Measurements from ENCODE around the gene ZNF384. TPM values are rescaled to one million over a fixed set of nuclear protein-coding genes. Genes with fewer than 3 reads are reported as not detected.

The ZNF384 gene
- total and polyA plus RNA-seq, 10 of the 15 experiments (the other 5 are each of a cell fraction or from before 2014, with no cell fraction given) = 0.46 to 81.5 (median 30.5) TPM

GRCh38 chr12:6699989-6700645 is 10.9 kb upstream of the ZNF384 start:
- in situ Hi-C loops (cut with MboI) = no loop called here
- BruUV-seq (replicated peaks) = no TSS peak
- H3K4me2 ChIP-seq (ENCODE audit: control insufficient read depth, insufficient read depth) = peak overlapping the region; percentile 64

More at GRCh38 chr12:6699989-6700645, 10.9 kb upstream of the ZNF384 start:
- Histone ChIP-seq H3K27me3 (replicated peaks in 1 of 2; ENCODE audit: control insufficient read depth in 2 of 2, insufficient read depth in 2 of 2, low read length in 1 of 2) (peaks cover 15 to 21% of the 10 kb centered on the region in 2 experiments), H3K4me1 (ENCODE audit: control insufficient read depth, insufficient read depth, low read length) (peaks cover 12% of the 10 kb centered on the region), H3K9me3 (replicated peaks; ENCODE audit: control insufficient read depth, insufficient read depth, low read length) (no peaks in the 10 kb centered on the region), H3K79me2 (ENCODE audit: control insufficient read depth, insufficient read depth, low read length) (no peaks in the 10 kb centered on the region), H3K27ac (ENCODE audit: control insufficient read depth, insufficient read depth) (no peak overlapping the region), H4K20me1 (ENCODE audit: control insufficient read depth, insufficient read depth) (no peaks in the 10 kb centered on the region), H3K9ac (ENCODE audit: control insufficient read depth, insufficient read depth, low read length) (no peak overlapping the region), H2AFZ (ENCODE audit: control insufficient read depth, low read depth, low read length) (peak overlapping the region; percentile 7; the same call in 1 of the 2 replicates), H3K4me3 (no peak overlapping the region), H3K36me3 (ENCODE audit: control insufficient read depth in 2 of 2, insufficient read depth in 2 of 2, low read length in 1 of 2) (no peaks in the 10 kb centered on the region)
- POLR2A ChIA-PET = no interaction called here
- CTCF ChIA-PET = interaction anchor here (0.5 to 1.2 kb wide), 2 partner anchors 130 to 134 kb away, joined by 3 read pairs; no protein-coding TSS in a partner anchor
- SMC1A ChIA-PET (ENCODE audit: uncharacterized antibody, unreplicated experiment) = no interaction called here
- intact Hi-C loops (cut with micrococcal nuclease; ENCODE audit: unreplicated experiment) = no loop called here
- DNase-seq (ENCODE audit: low read depth, low spot score) = no peak
- RAD21 ChIA-PET (ENCODE audit: unreplicated experiment) = no interaction called here
- ATAC-seq = no peak
- TF ChIP-seq, protein P1, sequence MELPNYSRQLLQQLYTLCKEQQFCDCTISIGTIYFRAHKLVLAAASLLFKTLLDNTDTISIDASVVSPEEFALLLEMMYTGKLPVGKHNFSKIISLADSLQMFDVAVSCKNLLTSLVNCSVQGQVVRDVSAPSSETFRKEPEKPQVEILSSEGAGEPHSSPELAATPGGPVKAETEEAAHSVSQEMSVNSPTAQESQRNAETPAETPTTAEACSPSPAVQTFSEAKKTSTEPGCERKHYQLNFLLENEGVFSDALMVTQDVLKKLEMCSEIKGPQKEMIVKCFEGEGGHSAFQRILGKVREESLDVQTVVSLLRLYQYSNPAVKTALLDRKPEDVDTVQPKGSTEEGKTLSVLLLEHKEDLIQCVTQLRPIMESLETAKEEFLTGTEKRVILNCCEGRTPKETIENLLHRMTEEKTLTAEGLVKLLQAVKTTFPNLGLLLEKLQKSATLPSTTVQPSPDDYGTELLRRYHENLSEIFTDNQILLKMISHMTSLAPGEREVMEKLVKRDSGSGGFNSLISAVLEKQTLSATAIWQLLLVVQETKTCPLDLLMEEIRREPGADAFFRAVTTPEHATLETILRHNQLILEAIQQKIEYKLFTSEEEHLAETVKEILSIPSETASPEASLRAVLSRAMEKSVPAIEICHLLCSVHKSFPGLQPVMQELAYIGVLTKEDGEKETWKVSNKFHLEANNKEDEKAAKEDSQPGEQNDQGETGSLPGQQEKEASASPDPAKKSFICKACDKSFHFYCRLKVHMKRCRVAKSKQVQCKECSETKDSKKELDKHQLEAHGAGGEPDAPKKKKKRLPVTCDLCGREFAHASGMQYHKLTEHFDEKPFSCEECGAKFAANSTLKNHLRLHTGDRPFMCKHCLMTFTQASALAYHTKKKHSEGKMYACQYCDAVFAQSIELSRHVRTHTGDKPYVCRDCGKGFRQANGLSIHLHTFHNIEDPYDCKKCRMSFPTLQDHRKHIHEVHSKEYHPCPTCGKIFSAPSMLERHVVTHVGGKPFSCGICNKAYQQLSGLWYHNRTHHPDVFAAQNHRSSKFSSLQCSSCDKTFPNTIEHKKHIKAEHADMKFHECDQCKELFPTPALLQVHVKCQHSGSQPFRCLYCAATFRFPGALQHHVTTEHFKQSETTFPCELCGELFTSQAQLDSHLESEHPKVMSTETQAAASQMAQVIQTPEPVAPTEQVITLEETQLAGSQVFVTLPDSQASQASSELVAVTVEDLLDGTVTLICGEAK (IDR thresholded peaks at IDR 0.05; ENCODE audit: borderline replicate concordance) = no peak
- TF ChIP-seq SUZ12 (IDR thresholded peaks at IDR 0.05; ENCODE audit: unreplicated experiment) = peak; percentile 62
- FAIRE-seq = no peak
- WGBS (ENCODE audit: insufficient coverage, insufficient replicate concordance, low lambda C conversion rate, missing lambda C conversion rate) = 7% methylated on average over 30 of the region's 65 CpGs
